ENCODE data around the gene CGB8.
"Not testable (repeated sequence)": the region's sequence is repeated elsewhere in the genome, so short reads cannot be mapped to it uniquely, and the experiment has no call there.

The CGB8 gene

GRCh38 chr19:49020931-49021895 lies 27.7 kb downstream of the CGB8 start:
- H3K27me3 ChIP-seq (replicated peaks): no peaks in the 10 kb centered on the region
- DNase-seq: peak; percentile 18
- H3K4me3 ChIP-seq (ENCODE audit: low read depth, low read length): no peak overlapping the region
- in situ Hi-C loops (cut with HindIII; ENCODE audit: low pct_ligation_motif_present, low sequenced_read_pairs): no loop called here
- H3K27ac ChIP-seq: no peak overlapping the region
- TF ChIP-seq CTCF (IDR thresholded peaks at IDR 0.05; ENCODE audit: low read depth, low read length, missing control alignments): no peak
- no peaks in the 10 kb centered on the region for H3K36me3 ChIP-seq (replicated peaks)

DNA sequence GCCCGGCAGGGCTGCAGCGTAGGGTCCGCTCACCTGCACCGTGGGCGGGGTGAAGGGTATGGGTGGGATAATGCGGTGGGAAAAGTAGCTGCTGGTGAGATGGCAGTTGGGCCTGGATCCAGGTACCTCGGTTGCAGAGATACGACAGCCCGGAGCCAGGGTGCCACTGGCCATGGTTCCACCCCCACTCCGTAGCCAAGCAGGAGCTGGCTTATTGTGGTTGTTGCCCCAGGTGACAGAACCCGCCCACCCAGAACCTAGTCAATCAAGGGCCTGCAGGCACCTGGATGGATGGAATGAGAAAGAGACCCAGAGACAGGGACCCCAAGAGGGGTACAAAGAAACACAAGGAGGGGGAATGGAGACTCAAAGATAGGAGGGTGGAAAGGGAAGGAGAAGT lies 28.6 kb downstream of the CGB8 start:
- no peak for DNase-seq
- no peaks in the 10 kb centered on the region for H3K27me3 ChIP-seq (replicated peaks)
- no peak for TF ChIP-seq CTCF (IDR thresholded peaks at IDR 0.05; ENCODE audit: low read depth, low read length, missing control alignments)
- no peak overlapping the region for H3K27ac ChIP-seq
- H3K4me3 ChIP-seq (ENCODE audit: low read depth, low read length): no peak overlapping the region
- in situ Hi-C loops (cut with HindIII; ENCODE audit: low pct_ligation_motif_present, low sequenced_read_pairs): no loop called here
- H3K36me3 ChIP-seq (replicated peaks): peaks cover 3% of the 10 kb centered on the region

DNA sequence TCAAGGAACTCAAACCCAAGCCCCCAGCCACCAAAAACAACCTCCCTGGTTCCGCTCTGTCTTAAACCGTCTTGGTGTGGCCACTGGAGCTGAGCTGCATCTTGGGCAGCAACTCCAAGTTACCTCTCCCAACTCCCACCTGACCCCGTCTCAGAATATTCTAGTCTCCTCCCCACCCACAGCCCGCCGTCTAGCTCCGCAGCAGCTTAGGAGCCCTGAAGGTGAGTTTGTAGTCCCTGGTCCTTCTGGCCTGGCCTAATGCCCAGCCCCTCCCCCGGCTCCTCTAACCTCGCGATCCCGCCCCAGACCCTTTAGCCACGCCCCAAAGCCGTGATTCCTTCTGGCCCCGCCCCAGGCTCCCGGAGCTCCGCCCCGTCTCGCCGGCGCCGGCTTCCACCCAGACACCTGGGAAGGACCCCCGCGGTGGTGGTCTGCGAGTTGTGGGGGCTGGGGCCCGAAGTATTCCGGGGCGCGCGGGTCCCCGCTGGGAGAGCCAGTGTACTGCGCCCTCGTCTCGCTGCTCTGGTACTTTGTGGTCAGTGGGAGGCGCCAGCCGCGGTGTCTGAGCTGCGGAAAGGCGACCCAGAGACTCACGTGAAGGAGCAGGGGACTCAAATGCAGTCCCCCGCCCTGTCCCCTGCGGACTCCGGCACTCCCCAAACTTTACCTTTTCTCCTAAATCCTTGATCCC lies 29.5 kb downstream of the CGB8 start:
- TF ChIP-seq CTCF (IDR thresholded peaks at IDR 0.05; ENCODE audit: low read depth, low read length, missing control alignments): peak; percentile 29
- Histone ChIP-seq H3K36me3 (replicated peaks) (peaks cover 7% of the 10 kb centered on the region), H3K4me3 (ENCODE audit: low read depth, low read length) (peak overlapping the region; percentile 47), H3K27me3 (replicated peaks) (no peaks in the 10 kb centered on the region), H3K27ac (no peak overlapping the region)
- in situ Hi-C loops (cut with HindIII; ENCODE audit: low pct_ligation_motif_present, low sequenced_read_pairs): no loop called here
- peak; percentile 22 for DNase-seq

- in situ Hi-C loops (cut with HindIII; ENCODE audit: low pct_ligation_motif_present, low sequenced_read_pairs); DNase-seq; H3K36me3 ChIP-seq (replicated peaks); H3K27me3 ChIP-seq (replicated peaks); H3K27ac ChIP-seq: not testable (repeated sequence)
- peak overlapping the region; percentile 47 for H3K4me3 ChIP-seq (ENCODE audit: low read depth, low read length)
These were observed 30.3 kb downstream of the CGB8 start for GRCh38 chr19:49018388-49019241.

- peak; percentile 66 for TF ChIP-seq CTCF (IDR thresholded peaks at IDR 0.05; ENCODE audit: low read depth, low read length, missing control alignments)
- in situ Hi-C loops (cut with HindIII; ENCODE audit: low pct_ligation_motif_present, low sequenced_read_pairs): no loop called here
- H3K27ac ChIP-seq: no peak overlapping the region
These were observed 31.1 kb downstream of the CGB8 start for GRCh38 chr19:49017666-49018351.

More at GRCh38 chr19:49017666-49018351, 31.1 kb downstream of the CGB8 start:
- DNase-seq: peak; percentile 57
- H3K27me3 ChIP-seq (replicated peaks): no peaks in the 10 kb centered on the region
- peaks cover 11% of the 10 kb centered on the region for H3K36me3 ChIP-seq (replicated peaks)
- H3K4me3 ChIP-seq (ENCODE audit: low read depth, low read length): peak overlapping the region; percentile 47
